OCI-LY7 (cell line): Measurements from ENCODE around the gene FYN. TPM values are rescaled to one million over a fixed set of nuclear protein-coding genes. Genes with fewer than 3 reads are reported as not detected.
"Not testable (repeated sequence)": the region's sequence is repeated elsewhere in the genome, so short reads cannot be mapped to it uniquely, and the experiment has no call there.

Source experiments
- BruUV-seq: library from RNA; stranded (reverse); fragments of 400-500 nt; replicated peaks from 2 replicates; lab custom pipeline; 2021; lab: Mats Ljungman, UMichigan
- CTCF ChIA-PET: fragments of 300-600 bp; sonication (Branson Sonifier 250); formaldehyde crosslinking; loops from one replicate; lab custom pipeline; 2022; ENCODE audit warnings: antibody characterized with exemption; ENCODE audit not compliant: unreplicated experiment; lab: Charles Lee
- POLR2A ChIA-PET: fragments of 300-600 bp; sonication (Branson Sonifier 250); formaldehyde crosslinking; loops from one replicate; lab custom pipeline; 2022; ENCODE audit warnings: antibody characterized with exemption; lab: Charles Lee
- DNase-seq: peaks from one replicate; pipeline ENCODE4 v3.0.0-alpha.2; 2015; ENCODE audit warnings: low spot score
- H2AFZ ChIP-seq: fragments of 200-600 bp; sonication (generic), shearing (Covaris generic); 2 replicates; pipeline ENCODE4 v1.6.1; 2014; ENCODE audit warnings: mild to moderate bottlenecking, antibody characterized with exemption, low read length, moderate library complexity
- H3K27ac ChIP-seq: fragments of 200-600 bp; sonication (generic); 2 replicates; pipeline ENCODE4 v1.5.1; 2014; ENCODE audit warnings: mixed run types, low read depth, mild to moderate bottlenecking, moderate library complexity, low read length, inconsistent platforms; ENCODE audit not compliant: poor library complexity, severe bottlenecking
- H3K36me3 ChIP-seq: fragments of 200-600 bp; sonication (generic); 2 replicates; pipeline ENCODE4 v1.6.1; 2014; ENCODE audit warnings: mild to moderate bottlenecking, antibody characterized with exemption, low read length, moderate library complexity, mixed read lengths; ENCODE audit not compliant: insufficient read depth
- H3K4me1 ChIP-seq: fragments of 200-600 bp; sonication (generic); 2 replicates; pipeline ENCODE4 v1.5.1; 2014; ENCODE audit warnings: mild to moderate bottlenecking, low read length; ENCODE audit not compliant: insufficient read depth, poor library complexity, severe bottlenecking
- H3K4me2 ChIP-seq: fragments of 200-600 bp; sonication (generic); 2 replicates; pipeline ENCODE4 v1.6.1; 2014; ENCODE audit warnings: mild to moderate bottlenecking, low read length
- H3K4me3 ChIP-seq: fragments of 200-600 bp; sonication (generic); 2 replicates; pipeline ENCODE4 v1.5.1; 2014; ENCODE audit warnings: mild to moderate bottlenecking, low read depth, low read length; ENCODE audit not compliant: poor library complexity, severe bottlenecking
- H3K79me2 ChIP-seq: fragments of 200-600 bp; sonication (generic); 2 replicates; pipeline ENCODE4 v1.6.1; 2016; ENCODE audit warnings: low read depth, mild to moderate bottlenecking, low read length, moderate library complexity, mixed read lengths; ENCODE audit not compliant: insufficient read depth
- H3K9me2 ChIP-seq: fragments of 200-600 bp; sonication (generic); 2 replicates; pipeline ENCODE4 v1.6.1; 2016; ENCODE audit warnings: mild to moderate bottlenecking, low read length, mixed read lengths; ENCODE audit not compliant: insufficient read depth
- H3K9me3 ChIP-seq: fragments of 200-600 bp; sonication (generic); 2 replicates; pipeline ENCODE4 v1.6.1; 2014; ENCODE audit warnings: mild to moderate bottlenecking, mixed run types, low read length, mixed read lengths
- H4K20me1 ChIP-seq: fragments of 200-600 bp; sonication (generic); 2 replicates; pipeline ENCODE4 v1.6.1; 2014; ENCODE audit warnings: mild to moderate bottlenecking, antibody characterized with exemption, low read length, moderate library complexity, mixed read lengths; ENCODE audit not compliant: insufficient read depth
- CTCF ChIP-seq: fragments of 200-600 bp; sonication (generic); conservative IDR thresholded peaks from 2 replicates; pipeline ENCODE4 v1.5.1; 2014; ENCODE audit warnings: mild to moderate bottlenecking, antibody characterized with exemption, low read length, moderate library complexity, mixed read lengths
- EZH2phosphoT487 ChIP-seq: fragments of 200-600 bp; sonication (generic); IDR thresholded peaks from 2 replicates; pipeline ENCODE4 v1.6.1; 2018; ENCODE audit warnings: low read depth, borderline replicate concordance, mild to moderate bottlenecking, mixed run types, antibody characterized with exemption, low read length, moderate library complexity, mixed read lengths
- intact Hi-C: fragments of 100-400 bp; cut with micrococcal nuclease; formaldehyde crosslinking; loops from one replicate; pipeline ENCODE4 v1.10.0; 2022; ENCODE audit not compliant: unreplicated experiment
- total RNA-seq, 2 experiments: library from RNA; depleted of rRNA in 1 of 2; stranded (reverse); fragments of >200 nt in 1 of 2; shearing (Covaris generic) in 1 of 2; gene quantifications; 2 replicates each; pipeline ENCODE4 v1.2.3, GENCODE V29; 2014 to 2022

FYN gene
- total RNA-seq, 2 experiments from 2014 or later, result 57.3 to 92.9 TPM

- no TSS peak for BruUV-seq
- TF ChIP-seq EZH2phosphoT487 (no peak), CTCF (no peak)
- Histone ChIP-seq H3K9me3 (no peaks in the 10 kb centered on the region), H3K4me1 (no peaks in the 10 kb centered on the region), H3K79me2 (no peaks in the 10 kb centered on the region), H2AFZ (no peak overlapping the region), H3K36me3 (no peaks in the 10 kb centered on the region), H4K20me1 (no peaks in the 10 kb centered on the region), H3K9me2 (no peaks in the 10 kb centered on the region), H3K4me2 (no peak overlapping the region), H3K4me3 (no peak overlapping the region), H3K27ac (no peak overlapping the region)
- no peak for DNase-seq
- CTCF ChIA-PET, result no interaction called here
- intact Hi-C loops, result loop anchor here (5.0 kb wide), 1 partner anchor 40 kb away; no protein-coding TSS in a partner anchor
- POLR2A ChIA-PET, result no interaction called here
Measured at GRCh38 chr6:111892431-111892830, 19.2 kb upstream of the FYN start.

GRCh38 chr6:111890988-111891387 is 17.7 kb upstream of the FYN start:
- Histone ChIP-seq H3K4me2 (no peak overlapping the region), H4K20me1 (no peaks in the 10 kb centered on the region), H3K4me3 (no peak overlapping the region), H3K79me2 (no peaks in the 10 kb centered on the region), H3K4me1 (no peaks in the 10 kb centered on the region), H3K27ac (no peak overlapping the region), H3K36me3 (no peaks in the 10 kb centered on the region), H3K9me3 (no peaks in the 10 kb centered on the region), H3K9me2 (no peaks in the 10 kb centered on the region), H2AFZ (no peak overlapping the region)
- ChIA-PET POLR2A (no interaction called here), CTCF (no interaction called here)
- no peak for TF ChIP-seq CTCF
- TF ChIP-seq EZH2phosphoT487, result no peak
- BruUV-seq, result no TSS peak
- DNase-seq, result no peak
- intact Hi-C loops, result loop anchor here (5.0 kb wide), 1 partner anchor 41 kb away; no protein-coding TSS in a partner anchor

- H4K20me1 ChIP-seq, result no peaks in the 10 kb centered on the region
- H3K4me3 ChIP-seq, result no peak overlapping the region
- no peak overlapping the region for H3K27ac ChIP-seq
- BruUV-seq, result no TSS peak
- no peaks in the 10 kb centered on the region for H3K9me2 ChIP-seq
- no peak for DNase-seq
- no peaks in the 10 kb centered on the region for H3K79me2 ChIP-seq
- ChIA-PET CTCF (no interaction called here), POLR2A (interaction anchor here (0.6 to 0.9 kb wide), 2 partner anchors 9 to 185 kb away, joined by 3 read pairs; no protein-coding TSS in a partner anchor)
- no peaks in the 10 kb centered on the region for H3K4me1 ChIP-seq
- no peaks in the 10 kb centered on the region for H3K9me3 ChIP-seq
- TF ChIP-seq CTCF, result no peak
- H2AFZ ChIP-seq, result no peak overlapping the region
- H3K36me3 ChIP-seq, result no peaks in the 10 kb centered on the region
- no peak overlapping the region for H3K4me2 ChIP-seq
- intact Hi-C loops, result no loop called here
Measured at GRCh38 chr6:111888928-111889695, 15.9 kb upstream of the FYN start.

- H3K4me2 ChIP-seq, H4K20me1 ChIP-seq, intact Hi-C loops, H3K27ac ChIP-seq, CTCF ChIA-PET, H3K9me2 ChIP-seq, H3K4me1 ChIP-seq, H3K9me3 ChIP-seq, H3K4me3 ChIP-seq, H3K79me2 ChIP-seq, POLR2A ChIA-PET, H2AFZ ChIP-seq, H3K36me3 ChIP-seq, BruUV-seq, DNase-seq: not testable (repeated sequence)
Measured at GRCh38 chr6:111886793-111887192, 13.5 kb upstream of the FYN start.
